Activated naive CD4-positive, alpha-beta T cell treated with anti-CD3 and anti-CD28 coated beads, Interleukin-2, amount 50 U/mL, for 72 hours (primary cell): ENCODE measurements around the gene SMC1B. TPM values are rescaled to one million over a fixed set of nuclear protein-coding genes. Genes with fewer than 3 reads are reported as not detected.

Experiments used
- ATAC-seq, 2 donors: fragments of 150-1000 bp; cut with Tn5 transposase; 2 replicates each; pipeline ENCODE4 v1.10.0; 2021; ENCODE audit warnings: mild to moderate bottlenecking in 2 of 2, moderate library complexity in 2 of 2
- DNase-seq, 2 donors: peaks; one replicate each; pipeline ENCODE4 v3.0.0; 2021 to 2022; ENCODE audit warnings: low spot score in 2 of 2
- H3K27ac Mint-ChIP-seq, 2 donors: one replicate each; pipeline ENCODE4 v1.8.0; 2022; ENCODE audit warnings: mild to moderate bottlenecking in 2 of 2, mixed read lengths in 2 of 2
- H3K36me3 Mint-ChIP-seq, 2 donors: one replicate each; pipeline ENCODE4 v1.8.0; 2022; ENCODE audit warnings: mixed read lengths in 2 of 2
- H3K9me3 Mint-ChIP-seq, 2 donors: one replicate each; pipeline ENCODE4 v1.8.0; 2022; ENCODE audit warnings: mixed read lengths in 2 of 2
- total RNA-seq, 2 donors: library from RNA; stranded (reverse); gene quantifications; one replicate each; pipeline ENCODE4 v1.2.3, GENCODE V29; 2022

SMC1B gene, protein sequence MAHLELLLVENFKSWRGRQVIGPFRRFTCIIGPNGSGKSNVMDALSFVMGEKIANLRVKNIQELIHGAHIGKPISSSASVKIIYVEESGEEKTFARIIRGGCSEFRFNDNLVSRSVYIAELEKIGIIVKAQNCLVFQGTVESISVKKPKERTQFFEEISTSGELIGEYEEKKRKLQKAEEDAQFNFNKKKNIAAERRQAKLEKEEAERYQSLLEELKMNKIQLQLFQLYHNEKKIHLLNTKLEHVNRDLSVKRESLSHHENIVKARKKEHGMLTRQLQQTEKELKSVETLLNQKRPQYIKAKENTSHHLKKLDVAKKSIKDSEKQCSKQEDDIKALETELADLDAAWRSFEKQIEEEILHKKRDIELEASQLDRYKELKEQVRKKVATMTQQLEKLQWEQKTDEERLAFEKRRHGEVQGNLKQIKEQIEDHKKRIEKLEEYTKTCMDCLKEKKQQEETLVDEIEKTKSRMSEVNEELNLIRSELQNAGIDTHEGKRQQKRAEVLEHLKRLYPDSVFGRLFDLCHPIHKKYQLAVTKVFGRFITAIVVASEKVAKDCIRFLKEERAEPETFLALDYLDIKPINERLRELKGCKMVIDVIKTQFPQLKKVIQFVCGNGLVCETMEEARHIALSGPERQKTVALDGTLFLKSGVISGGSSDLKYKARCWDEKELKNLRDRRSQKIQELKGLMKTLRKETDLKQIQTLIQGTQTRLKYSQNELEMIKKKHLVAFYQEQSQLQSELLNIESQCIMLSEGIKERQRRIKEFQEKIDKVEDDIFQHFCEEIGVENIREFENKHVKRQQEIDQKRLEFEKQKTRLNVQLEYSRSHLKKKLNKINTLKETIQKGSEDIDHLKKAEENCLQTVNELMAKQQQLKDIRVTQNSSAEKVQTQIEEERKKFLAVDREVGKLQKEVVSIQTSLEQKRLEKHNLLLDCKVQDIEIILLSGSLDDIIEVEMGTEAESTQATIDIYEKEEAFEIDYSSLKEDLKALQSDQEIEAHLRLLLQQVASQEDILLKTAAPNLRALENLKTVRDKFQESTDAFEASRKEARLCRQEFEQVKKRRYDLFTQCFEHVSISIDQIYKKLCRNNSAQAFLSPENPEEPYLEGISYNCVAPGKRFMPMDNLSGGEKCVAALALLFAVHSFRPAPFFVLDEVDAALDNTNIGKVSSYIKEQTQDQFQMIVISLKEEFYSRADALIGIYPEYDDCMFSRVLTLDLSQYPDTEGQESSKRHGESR
- total RNA-seq = under 1 TPM; 0.80 to 0.93 TPM

DNA sequence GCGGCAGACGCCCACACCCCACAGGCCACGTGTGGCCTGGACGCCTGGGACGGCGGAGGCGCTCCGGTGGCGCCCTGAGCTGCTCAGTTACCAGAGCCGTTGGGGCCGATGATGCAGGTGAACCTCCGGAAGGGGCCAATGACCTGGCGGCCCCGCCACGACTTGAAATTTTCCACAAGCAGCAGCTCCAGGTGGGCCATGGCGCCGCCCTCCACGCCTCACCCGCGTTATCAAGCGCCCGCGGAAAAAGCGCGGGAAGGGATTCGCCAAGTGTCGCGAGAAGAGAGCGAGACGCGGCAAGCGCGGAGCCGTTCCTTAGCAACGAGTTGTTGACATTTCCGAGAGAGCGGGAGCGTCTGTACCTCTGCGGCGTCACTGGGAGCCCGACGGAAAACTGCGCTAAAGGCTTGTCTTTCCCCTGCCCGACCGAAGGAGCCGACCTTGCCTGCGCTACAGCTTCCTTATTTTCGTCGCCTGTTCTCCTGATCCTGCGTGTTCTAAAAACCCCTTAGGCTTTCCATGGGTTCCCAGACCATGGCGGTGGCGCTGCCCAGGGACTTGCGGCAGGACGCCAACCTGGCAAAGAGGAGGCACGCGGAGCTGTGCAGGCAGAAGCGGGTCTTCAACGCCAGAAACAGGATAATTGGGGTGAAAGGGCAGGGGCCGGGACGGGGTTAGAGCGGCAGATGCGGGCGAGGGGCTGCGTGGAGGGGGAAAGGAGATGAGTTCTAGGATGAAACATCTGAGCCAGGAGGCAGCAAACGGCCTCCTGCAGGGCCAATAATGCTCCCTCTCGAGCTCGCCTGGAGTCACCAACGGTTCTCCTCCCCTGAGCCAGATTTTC is at the start of gene SMC1B, which contains the start of gene RIBC2:
SMC1B (minus strand) TSS at position 232 of the 844 bp plus-strand sequence; CDS start at position 200, 32 bp downstream.
RIBC2 (plus strand) TSS at position 326 of the 844 bp plus-strand sequence; CDS start at position 520, 194 bp downstream.
- DNase-seq = peak; percentile 90 to 92
- no peaks in the 10 kb centered on the region for H3K9me3 Mint-ChIP-seq
- peak; percentile 98 to 99 for ATAC-seq
- peak within 1 kb of the TSS; percentile 84 to 88 for H3K27ac Mint-ChIP-seq
- H3K36me3 Mint-ChIP-seq = peaks cover 2 to 7% of the 10 kb centered on the region in 2 donors

DNA sequence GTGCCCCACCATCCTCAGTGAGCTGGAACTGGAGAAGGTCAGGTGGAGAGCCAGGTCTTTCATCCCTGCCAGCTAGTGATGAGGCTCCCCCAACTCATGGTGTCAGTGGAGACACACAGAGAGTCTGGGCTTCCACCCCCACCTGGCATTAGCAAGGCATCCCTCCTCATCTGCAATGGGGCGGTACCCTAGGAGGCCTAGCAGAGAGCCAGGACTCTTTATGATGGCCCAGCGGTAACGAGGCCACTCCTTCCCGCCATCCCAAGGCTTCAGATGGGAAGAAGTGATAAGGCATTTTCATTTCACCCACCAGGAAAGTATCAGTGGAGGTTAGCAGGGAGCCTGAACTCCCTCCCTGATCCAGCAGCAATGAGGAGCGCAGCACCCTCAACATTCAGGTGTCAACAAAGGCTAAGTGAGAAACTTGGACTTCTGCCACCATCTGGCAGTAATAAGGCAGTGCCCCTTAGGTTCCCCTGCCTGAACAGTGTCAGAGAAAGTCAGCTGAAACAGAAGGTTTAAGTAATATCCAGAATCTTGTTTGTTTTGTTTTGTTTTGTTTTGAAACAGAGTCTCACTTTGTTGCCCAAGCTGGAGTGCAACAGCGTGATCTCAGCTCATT is 48.7 kb upstream of the SMC1B start:
- no peak for DNase-seq
- peak in 1 of 2 donors; percentile 28 for ATAC-seq
- no peaks in the 10 kb centered on the region for H3K36me3 Mint-ChIP-seq

DNA sequence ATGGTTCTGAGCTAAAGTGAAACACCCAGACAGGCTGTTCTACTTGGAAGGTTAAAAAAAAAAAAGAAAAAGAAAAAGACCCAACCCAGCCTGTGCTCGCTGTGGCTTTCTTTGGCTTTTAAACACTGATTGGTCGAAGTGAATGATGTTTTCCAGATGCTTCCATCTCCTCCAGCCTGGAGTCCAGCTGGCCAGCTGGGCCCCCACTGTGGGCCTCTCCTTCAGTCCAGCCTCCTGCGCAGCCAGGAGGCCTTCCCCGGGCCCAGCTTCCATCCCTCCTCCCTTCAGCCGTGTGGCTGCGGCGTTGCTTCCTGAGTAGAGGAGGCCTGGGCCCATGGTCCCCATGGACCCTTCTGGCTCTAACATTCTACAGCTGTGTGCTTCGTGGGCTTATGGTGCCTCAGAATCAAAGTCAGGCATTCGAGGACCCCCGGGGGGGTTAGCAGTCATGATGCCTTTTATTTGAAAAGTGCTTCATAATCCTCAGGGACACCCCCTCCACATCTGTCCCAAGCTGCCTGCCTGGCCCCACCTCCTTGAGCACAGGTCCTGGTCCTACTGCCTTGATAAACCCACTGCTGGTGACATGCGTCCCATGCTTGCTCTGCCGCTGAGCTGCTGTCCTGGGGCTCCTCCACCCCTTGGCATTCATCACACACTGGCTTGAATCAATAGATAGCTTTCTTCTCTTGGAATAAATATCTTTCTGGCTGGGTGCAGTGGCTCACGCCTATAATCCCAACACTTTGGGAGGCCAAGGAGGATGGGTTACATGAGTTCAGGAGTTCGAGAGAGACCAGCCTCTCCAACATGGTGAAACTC is 47.1 kb upstream of the SMC1B start:
- no peak for ATAC-seq
- no peak for DNase-seq
- Mint-ChIP-seq H3K36me3 (no peaks in the 10 kb centered on the region), H3K27ac (no peak overlapping the region), H3K9me3 (no peaks in the 10 kb centered on the region)

More for the DNA sequence above, 48.7 kb upstream of the SMC1B start:
- no peak overlapping the region for H3K27ac Mint-ChIP-seq
- no peaks in the 10 kb centered on the region for H3K9me3 Mint-ChIP-seq

DNA sequence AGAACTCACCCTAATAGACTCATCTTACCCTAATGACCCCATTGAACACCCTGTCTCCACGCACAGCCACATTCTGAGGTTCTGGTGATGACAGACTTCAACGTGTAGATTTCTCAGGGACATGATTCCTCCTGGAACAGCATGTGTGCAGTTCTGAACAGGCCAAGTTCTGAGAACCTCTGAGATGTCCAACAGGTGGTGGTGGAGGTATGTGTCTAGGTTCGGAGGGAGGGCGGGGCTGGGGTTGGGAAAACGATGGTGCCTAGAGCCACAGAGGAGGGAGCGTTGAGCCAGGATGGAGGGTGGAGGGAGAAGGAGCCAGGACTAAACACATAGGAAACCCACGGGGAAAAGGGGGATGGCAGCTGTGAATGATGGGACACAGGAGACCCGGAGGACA is 45.8 kb upstream of the SMC1B start:
- Mint-ChIP-seq H3K27ac (no peak overlapping the region), H3K36me3 (no peaks in the 10 kb centered on the region), H3K9me3 (no peaks in the 10 kb centered on the region)
- DNase-seq (no peak), ATAC-seq (no peak)

DNA sequence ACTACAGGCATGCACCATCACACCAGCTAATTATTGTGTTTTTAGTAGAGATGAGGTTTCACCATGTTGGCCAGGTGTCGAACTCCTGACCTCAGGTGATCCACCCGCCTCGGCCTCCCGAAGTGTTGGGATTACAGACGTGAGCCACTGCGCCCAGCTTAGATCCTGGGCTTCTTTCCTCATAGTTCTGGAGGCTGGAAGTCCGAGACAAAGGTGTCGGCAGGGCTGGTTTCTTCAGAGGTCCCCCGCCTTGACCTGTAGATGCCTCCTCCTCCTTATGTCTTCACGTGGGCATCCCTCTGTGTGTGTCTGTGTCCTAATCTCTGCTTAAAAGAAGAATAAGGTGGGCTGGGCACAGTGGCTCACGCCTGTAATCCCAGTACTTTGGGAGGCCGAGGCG is 45.1 kb upstream of the SMC1B start:
- no peak for ATAC-seq
- no peaks in the 10 kb centered on the region for H3K36me3 Mint-ChIP-seq
- no peak overlapping the region for H3K27ac Mint-ChIP-seq
- H3K9me3 Mint-ChIP-seq = no peaks in the 10 kb centered on the region
- DNase-seq = no peak

DNA sequence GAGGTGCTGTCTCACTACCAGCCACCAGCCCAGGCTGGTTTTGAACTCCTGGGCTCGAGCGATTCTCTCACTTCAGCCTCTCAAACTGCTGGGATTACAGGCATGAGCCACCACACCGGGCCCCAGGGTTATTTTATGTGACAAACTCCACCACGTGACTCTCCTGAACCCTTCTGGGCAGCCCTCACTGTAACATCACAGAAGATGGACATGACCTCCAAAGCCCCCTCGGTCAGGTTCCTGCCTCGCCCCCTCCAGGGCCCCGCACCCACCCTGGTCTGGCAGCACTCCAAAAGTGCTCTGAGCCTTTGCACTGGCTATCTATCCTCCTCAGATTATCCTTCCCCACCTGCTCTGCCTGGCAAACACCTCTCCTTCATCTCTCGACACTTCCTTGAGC is 43.4 kb upstream of the SMC1B start:
- no peaks in the 10 kb centered on the region for H3K9me3 Mint-ChIP-seq
- no peak for DNase-seq
- no peak overlapping the region for H3K27ac Mint-ChIP-seq
- no peak for ATAC-seq
- H3K36me3 Mint-ChIP-seq = no peaks in the 10 kb centered on the region

DNA sequence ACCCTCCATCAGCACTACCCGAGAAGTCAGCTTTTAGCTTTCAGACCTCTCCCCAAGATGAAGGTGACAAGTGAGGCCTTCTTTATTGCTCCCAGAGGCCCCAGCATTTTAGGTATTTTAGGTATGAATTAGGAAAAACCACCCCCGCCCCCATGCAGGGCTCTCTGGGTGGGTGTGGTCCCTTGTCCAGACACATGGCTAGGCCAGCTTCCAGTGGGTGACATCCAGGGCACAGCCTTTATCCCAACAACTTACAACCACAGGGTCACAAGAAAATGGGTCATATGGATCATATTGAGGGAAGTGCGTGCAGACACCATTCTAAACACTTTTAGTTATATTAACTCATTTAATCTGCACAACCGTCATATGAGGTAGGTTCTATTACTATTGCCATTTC is 42.2 kb upstream of the SMC1B start:
- Mint-ChIP-seq H3K9me3 (no peaks in the 10 kb centered on the region), H3K36me3 (no peaks in the 10 kb centered on the region), H3K27ac (no peak overlapping the region)
- ATAC-seq = no peak
- DNase-seq = no peak

DNA sequence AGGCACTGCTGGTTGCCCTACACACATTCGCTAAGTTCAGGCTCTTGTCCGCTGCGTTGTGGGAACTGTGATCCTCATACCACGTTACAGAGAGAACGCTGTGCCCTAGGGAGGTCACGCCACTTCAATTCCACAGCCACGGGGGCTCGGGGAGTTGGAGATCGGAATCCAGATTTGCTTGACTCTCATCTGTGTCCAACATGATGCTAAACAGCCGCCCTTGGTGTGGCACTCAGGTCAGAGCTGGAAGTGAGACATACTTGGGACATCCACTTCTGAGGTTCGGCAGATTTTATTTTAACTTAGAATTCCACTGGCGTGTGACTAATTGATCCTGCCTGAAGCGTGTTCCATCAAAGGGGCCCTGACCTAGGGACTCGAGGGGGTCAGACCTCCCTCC is 41.8 kb upstream of the SMC1B start:
- H3K36me3 Mint-ChIP-seq = no peaks in the 10 kb centered on the region
- H3K27ac Mint-ChIP-seq = no peak overlapping the region
- DNase-seq (no peak), ATAC-seq (no peak)
- H3K9me3 Mint-ChIP-seq = no peaks in the 10 kb centered on the region

DNA sequence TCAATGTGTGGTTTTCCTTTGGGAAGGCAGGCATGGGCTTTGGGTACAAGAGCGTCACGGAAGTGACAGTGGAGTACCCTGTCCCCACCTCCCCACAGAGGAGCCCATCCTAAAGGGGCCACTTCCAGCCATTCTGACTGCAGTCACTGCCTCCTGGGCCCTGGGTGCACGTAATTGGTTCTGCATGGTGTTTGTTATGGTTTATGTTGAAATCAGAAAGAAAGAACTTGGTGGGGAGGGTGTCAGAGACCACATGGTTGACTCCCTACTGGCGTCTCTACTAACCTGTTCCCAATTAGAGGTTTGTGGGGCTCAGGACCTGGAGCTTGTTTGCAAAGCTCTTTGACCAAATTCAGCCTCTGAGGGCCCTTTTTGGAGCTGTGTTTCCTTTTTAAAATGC is 40.9 kb upstream of the SMC1B start:
- no peaks in the 10 kb centered on the region for H3K9me3 Mint-ChIP-seq
- DNase-seq = no peak
- ATAC-seq = no peak
- no peak overlapping the region for H3K27ac Mint-ChIP-seq
- no peaks in the 10 kb centered on the region for H3K36me3 Mint-ChIP-seq

DNA sequence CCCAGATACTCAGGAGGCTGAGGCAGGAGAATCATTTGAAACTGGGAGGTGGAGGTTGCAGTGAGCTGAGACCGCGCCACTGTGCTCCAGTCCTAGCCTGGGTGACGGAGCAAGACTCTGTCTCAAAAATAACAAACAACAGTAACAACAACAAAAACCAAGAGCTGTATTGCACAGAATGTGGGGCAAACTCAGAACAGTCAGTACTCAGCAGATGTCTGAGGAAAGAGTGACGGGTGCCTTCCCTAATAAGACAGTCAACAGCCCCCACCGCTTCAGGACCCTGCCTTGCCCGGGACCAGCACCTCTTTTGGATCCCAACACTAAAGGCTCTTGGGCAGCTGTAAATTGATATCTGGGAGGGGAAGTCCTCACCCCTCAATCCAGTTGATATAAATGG is 40.4 kb upstream of the SMC1B start:
- H3K36me3 Mint-ChIP-seq = no peaks in the 10 kb centered on the region
- H3K27ac Mint-ChIP-seq = no peak overlapping the region
- no peaks in the 10 kb centered on the region for H3K9me3 Mint-ChIP-seq
- ATAC-seq (no peak), DNase-seq (no peak)

DNA sequence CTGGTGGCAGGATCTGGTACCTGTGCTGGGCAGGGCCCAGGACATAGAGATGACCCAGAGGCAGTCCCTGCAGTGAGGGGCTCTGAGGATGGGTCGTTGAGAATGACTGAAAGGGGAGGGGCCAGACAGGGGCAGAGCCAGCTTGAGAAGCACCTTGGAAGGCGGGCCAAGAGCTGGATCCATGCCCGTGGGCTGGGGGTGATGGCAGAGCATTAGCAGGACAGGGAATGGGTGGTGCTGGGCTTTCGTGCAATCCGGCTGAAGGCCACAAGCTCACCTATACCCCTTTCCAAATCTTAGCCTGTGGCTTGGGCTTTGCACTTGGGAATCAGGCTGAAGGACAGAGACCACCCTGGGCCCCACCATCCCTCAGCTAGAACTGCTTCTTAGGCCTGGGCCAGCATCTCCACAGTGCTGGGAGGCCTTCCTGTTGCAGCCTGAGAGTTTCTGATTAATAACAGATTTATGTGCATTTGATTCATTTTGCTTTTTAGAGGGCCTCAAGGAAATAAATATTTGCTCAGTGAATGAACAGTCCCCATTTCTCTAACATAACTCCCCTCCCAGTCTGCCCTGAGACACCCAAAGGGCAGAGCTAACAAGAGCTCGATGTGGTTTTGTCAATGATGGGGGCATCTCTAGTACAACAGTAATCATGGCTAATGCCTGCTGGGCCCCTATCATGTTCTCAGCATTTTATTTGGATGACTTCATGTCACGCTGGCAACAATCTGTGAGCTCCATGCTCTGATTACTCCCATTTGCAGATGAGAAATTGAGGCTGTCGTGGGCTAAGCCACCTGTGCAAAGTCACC is 39.4 kb upstream of the SMC1B start:
- no peaks in the 10 kb centered on the region for H3K9me3 Mint-ChIP-seq
- ATAC-seq = no peak
- DNase-seq = no peak
- H3K27ac Mint-ChIP-seq = no peak overlapping the region
- H3K36me3 Mint-ChIP-seq = no peaks in the 10 kb centered on the region

DNA sequence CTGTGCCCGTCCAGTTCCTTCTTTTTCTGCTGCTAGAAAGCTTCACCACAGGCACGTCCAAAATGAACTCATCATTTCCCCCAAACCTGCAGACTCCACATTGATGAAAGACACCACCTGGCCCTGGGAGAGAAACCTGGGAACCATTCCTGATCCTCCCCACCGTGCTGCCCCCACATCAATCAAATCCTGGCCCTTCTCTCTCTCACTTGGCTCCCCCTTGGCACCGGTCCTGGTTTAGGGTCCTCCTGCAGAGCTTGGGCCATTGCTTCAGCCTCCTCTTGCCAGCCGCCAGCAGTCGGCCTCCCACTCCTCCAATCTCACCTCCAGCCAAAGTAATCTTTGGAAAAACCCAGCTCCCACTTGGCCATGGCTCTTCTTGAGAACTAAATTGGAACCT is 38.6 kb upstream of the SMC1B start:
- Mint-ChIP-seq H3K36me3 (no peaks in the 10 kb centered on the region), H3K9me3 (no peaks in the 10 kb centered on the region), H3K27ac (no peak overlapping the region)
- DNase-seq = no peak
- ATAC-seq = no peak

DNA sequence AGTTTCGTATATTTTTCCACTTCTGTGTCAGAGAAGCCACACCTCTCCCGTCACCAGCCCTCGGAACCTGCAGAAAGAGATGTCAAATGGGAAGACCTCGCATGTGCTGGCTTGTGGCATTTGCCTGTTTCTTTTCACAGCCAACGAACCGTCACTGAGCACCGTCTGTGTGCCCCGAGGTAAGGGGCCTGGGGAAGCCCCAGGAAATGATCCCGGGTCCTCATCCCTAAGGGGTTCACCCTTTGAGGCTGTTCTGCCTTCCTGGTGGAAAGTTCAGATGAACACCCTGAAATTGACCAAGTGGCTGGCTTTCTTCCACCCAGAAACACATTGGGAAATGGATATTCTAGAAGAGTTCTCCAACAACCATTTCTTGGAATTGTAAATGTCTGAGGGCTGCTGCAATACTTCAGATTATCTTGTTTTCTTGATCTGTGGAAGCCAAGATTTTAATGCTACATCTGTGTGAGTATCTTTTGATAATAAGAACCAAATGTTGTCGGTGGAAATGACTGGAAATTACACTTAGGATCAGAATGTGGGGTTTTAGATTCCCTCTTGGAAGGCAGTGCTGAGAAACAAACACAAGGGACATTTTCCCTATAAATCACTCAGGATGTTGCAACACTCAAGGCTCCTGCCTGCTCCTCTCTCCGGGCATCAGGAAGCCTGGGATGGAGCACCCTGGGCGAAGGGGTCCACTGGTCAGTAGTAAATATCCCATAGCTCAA is 37.7 kb upstream of the SMC1B start:
- no peaks in the 10 kb centered on the region for H3K9me3 Mint-ChIP-seq
- DNase-seq (no peak), ATAC-seq (no peak)
- H3K27ac Mint-ChIP-seq = no peak overlapping the region
- H3K36me3 Mint-ChIP-seq = no peaks in the 10 kb centered on the region
